ENCODE results near the gene PGPEP1.
"Not testable (repeated sequence)": the region's sequence is repeated elsewhere in the genome, so short reads cannot be mapped to it uniquely, and the experiment has no call there.

PGPEP1 gene

GRCh38 chr19:18340990-18341868 lies 831 bp downstream of the PGPEP1 start:
- DNase-seq (ENCODE audit: low read depth, low spot score) = peak; percentile 55
- H3K4me3 ChIP-seq (ENCODE audit: low read depth, low read length) = peak overlapping the region; percentile 62
- TF ChIP-seq, protein P1, sequence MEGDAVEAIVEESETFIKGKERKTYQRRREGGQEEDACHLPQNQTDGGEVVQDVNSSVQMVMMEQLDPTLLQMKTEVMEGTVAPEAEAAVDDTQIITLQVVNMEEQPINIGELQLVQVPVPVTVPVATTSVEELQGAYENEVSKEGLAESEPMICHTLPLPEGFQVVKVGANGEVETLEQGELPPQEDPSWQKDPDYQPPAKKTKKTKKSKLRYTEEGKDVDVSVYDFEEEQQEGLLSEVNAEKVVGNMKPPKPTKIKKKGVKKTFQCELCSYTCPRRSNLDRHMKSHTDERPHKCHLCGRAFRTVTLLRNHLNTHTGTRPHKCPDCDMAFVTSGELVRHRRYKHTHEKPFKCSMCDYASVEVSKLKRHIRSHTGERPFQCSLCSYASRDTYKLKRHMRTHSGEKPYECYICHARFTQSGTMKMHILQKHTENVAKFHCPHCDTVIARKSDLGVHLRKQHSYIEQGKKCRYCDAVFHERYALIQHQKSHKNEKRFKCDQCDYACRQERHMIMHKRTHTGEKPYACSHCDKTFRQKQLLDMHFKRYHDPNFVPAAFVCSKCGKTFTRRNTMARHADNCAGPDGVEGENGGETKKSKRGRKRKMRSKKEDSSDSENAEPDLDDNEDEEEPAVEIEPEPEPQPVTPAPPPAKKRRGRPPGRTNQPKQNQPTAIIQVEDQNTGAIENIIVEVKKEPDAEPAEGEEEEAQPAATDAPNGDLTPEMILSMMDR (IDR thresholded peaks at IDR 0.05; ENCODE audit: low read depth, low read length) = no peak
- in situ Hi-C loops (cut with HindIII; ENCODE audit: low sequenced_read_pairs) = no loop called here

DNA sequence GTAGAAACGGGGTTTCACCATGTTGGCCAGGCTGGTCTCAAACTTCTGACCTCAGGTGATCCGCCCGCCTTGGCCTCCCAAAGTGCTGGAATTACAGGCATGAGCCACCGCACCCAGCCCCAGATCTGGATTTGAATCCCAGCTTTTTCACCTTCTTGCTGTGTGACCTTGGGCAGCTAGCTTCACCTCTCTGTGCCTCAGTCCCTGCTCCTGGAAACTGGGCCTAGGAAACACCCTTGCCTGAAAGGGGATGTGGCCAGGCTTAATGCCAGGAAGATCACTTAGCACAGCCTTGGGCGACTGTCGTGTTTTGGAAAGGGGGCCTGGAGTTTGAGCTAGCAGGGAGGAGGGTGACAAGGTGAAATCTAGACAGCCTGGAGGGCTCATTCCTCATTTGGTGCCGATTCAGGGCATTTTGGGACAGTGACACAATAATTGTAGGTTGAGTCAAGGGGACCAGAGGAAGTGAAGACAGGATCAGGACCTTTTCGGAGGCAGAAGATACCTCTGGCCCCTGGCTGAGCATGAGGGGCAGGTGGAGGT lies 1.8 kb downstream of the PGPEP1 start:
- TF ChIP-seq, protein P1 (IDR thresholded peaks at IDR 0.05; ENCODE audit: low read depth, low read length) = no peak
- in situ Hi-C loops (cut with HindIII; ENCODE audit: low sequenced_read_pairs) = no loop called here
- DNase-seq (ENCODE audit: low read depth, low spot score) = no peak
- no peak overlapping the region for H3K4me3 ChIP-seq (ENCODE audit: low read depth, low read length)

GRCh38 chr19:18344582-18344950 lies 4.2 kb downstream of the PGPEP1 start:
- DNase-seq (ENCODE audit: low read depth, low spot score) = no peak

GRCh38 chr19:18345296-18345695 lies 4.9 kb downstream of the PGPEP1 start:
- in situ Hi-C loops (cut with HindIII; ENCODE audit: low sequenced_read_pairs) = no loop called here
- H3K4me3 ChIP-seq (ENCODE audit: low read depth, low read length) = no peak overlapping the region
- DNase-seq (ENCODE audit: low read depth, low spot score) = no peak
- TF ChIP-seq, protein P1 (IDR thresholded peaks at IDR 0.05; ENCODE audit: low read depth, low read length) = no peak

More at GRCh38 chr19:18344582-18344950, 4.2 kb downstream of the PGPEP1 start:
- no peak overlapping the region for H3K4me3 ChIP-seq (ENCODE audit: low read depth, low read length)
- in situ Hi-C loops (cut with HindIII; ENCODE audit: low sequenced_read_pairs) = no loop called here
- TF ChIP-seq, protein P1 (IDR thresholded peaks at IDR 0.05; ENCODE audit: low read depth, low read length) = no peak

DNA sequence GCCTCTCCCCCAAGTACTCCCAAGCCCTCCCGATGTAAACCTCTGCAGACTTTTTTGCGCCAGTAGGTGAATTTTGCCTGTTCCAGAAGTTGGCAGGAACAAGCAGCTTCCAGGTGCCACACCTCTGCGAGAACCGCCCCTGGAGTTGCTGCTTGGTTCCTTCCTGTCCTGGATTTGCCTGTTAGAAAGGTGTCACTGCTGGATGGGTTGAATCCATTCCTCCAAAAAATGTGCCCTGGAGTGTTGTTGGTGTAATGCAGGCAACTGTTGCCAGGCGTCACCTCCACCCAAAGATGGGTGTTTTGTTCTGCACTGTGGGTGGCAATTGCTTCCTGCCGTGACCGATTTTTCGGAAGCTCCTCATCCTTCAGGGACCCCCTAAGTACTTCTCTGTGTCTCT lies 5.7 kb downstream of the PGPEP1 start:
- H3K4me3 ChIP-seq (ENCODE audit: low read depth, low read length) = no peak overlapping the region
- TF ChIP-seq, protein P1 (IDR thresholded peaks at IDR 0.05; ENCODE audit: low read depth, low read length) = no peak
- in situ Hi-C loops (cut with HindIII; ENCODE audit: low sequenced_read_pairs) = no loop called here
- DNase-seq (ENCODE audit: low read depth, low spot score) = no peak

DNA sequence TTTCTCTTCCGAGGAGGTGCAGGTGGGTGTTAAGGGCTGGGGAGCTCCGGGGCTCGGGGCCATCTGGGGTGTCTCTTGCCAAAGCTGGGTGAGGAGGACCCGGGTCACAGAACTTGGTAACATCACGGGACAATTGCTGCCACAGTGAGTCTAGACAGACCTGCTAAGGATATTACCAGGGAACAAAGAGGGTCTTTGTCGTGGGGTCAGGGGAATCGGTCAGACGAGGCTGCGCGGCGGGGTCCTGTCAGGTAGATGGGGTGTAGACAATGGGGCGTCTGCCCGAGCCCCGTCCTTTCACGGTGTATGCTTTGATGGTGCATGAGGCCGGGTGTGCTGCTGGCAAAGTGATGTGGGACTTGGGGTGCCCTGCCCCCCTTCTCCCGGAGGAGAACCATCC lies 7.8 kb downstream of the PGPEP1 start:
- TF ChIP-seq, protein P1 (IDR thresholded peaks at IDR 0.05; ENCODE audit: low read depth, low read length) = no peak
- no peak overlapping the region for H3K4me3 ChIP-seq (ENCODE audit: low read depth, low read length)
- in situ Hi-C loops (cut with HindIII; ENCODE audit: low sequenced_read_pairs) = no loop called here
- no peak for DNase-seq (ENCODE audit: low read depth, low spot score)

GRCh38 chr19:18348818-18349339 lies 8.5 kb downstream of the PGPEP1 start:
- in situ Hi-C loops (cut with HindIII; ENCODE audit: low sequenced_read_pairs); H3K4me3 ChIP-seq (ENCODE audit: low read depth, low read length): not testable (repeated sequence)

More at GRCh38 chr19:18348818-18349339, 8.5 kb downstream of the PGPEP1 start:
- not testable (repeated sequence) for DNase-seq (ENCODE audit: low read depth, low spot score)
